Measurements from ENCODE around the gene WNT11.
"Not testable (repeated sequence)": the region's sequence is repeated elsewhere in the genome, so short reads cannot be mapped to it uniquely, and the experiment has no call there.

WNT11 gene

GRCh38 chr11:76201672-76202412 is 4.5 kb downstream of the WNT11 start:
- DNase-seq (ENCODE audit: low spot score), result no peak

- no peak for DNase-seq (ENCODE audit: low spot score)
Observed at GRCh38 chr11:76201056-76201455, 5.2 kb downstream of the WNT11 start.

GRCh38 chr11:76200006-76200940 is 6.0 kb downstream of the WNT11 start:
- no peak for DNase-seq (ENCODE audit: low spot score)

- DNase-seq (ENCODE audit: low spot score), result not testable (repeated sequence)
Observed at GRCh38 chr11:76198691-76199090, 7.6 kb downstream of the WNT11 start.

- DNase-seq (ENCODE audit: low spot score), result no peak
Observed at GRCh38 chr11:76197941-76198640, 8.2 kb downstream of the WNT11 start.

- DNase-seq (ENCODE audit: low spot score), result no peak
Observed at GRCh38 chr11:76197332-76197731, 9.0 kb downstream of the WNT11 start.

GRCh38 chr11:76196849-76197248 is 9.5 kb downstream of the WNT11 start:
- DNase-seq (ENCODE audit: low spot score), result no peak

- DNase-seq (ENCODE audit: low spot score), result no peak
Observed at GRCh38 chr11:76194872-76195668, 11.2 kb downstream of the WNT11 start.

GRCh38 chr11:76193219-76193618 is 13.1 kb downstream of the WNT11 start:
- DNase-seq (ENCODE audit: low spot score), result no peak

GRCh38 chr11:76190376-76190775 is 15.9 kb downstream of the WNT11 start:
- DNase-seq (ENCODE audit: low spot score), result no peak

- no peak for DNase-seq (ENCODE audit: low spot score)
Observed at GRCh38 chr11:76189682-76190081, 16.6 kb downstream of the WNT11 start.

- no peak for DNase-seq (ENCODE audit: low spot score)
Observed at GRCh38 chr11:76188873-76189272, 17.4 kb downstream of the WNT11 start.

GRCh38 chr11:76186776-76187279 is 19.5 kb downstream of the WNT11 start:
- DNase-seq (ENCODE audit: low spot score), result no peak

- DNase-seq (ENCODE audit: low spot score), result no peak
Observed at GRCh38 chr11:76185931-76186401, 20.3 kb downstream of the WNT11 start.

GRCh38 chr11:76185511-76185910 is 20.8 kb downstream of the WNT11 start:
- no peak for DNase-seq (ENCODE audit: low spot score)

- DNase-seq (ENCODE audit: low spot score), result no peak
Observed at GRCh38 chr11:76184551-76184993, 21.7 kb downstream of the WNT11 start.

- no peak for DNase-seq (ENCODE audit: low spot score)
Observed at GRCh38 chr11:76181371-76181770, 24.9 kb downstream of the WNT11 start.

GRCh38 chr11:76179147-76179546 is 27.2 kb downstream of the WNT11 start:
- DNase-seq (ENCODE audit: low spot score), result no peak

GRCh38 chr11:76177250-76177686 is 29.0 kb downstream of the WNT11 start:
- DNase-seq (ENCODE audit: low spot score), result no peak

- no peak for DNase-seq (ENCODE audit: low spot score)
Observed at GRCh38 chr11:76176463-76176862, 29.8 kb downstream of the WNT11 start.

GRCh38 chr11:76175783-76176182 is 30.5 kb downstream of the WNT11 start:
- no peak for DNase-seq (ENCODE audit: low spot score)

Data from kidney capillary endothelial cell (primary cell).